ENCODE measurements around the gene POP7.

GRCh38 chr7:100752994-100753393 lies 47.1 kb downstream of the POP7 start:
- TF ChIP-seq CTCF (IDR thresholded peaks at IDR 0.05) (no peak), ZFX (IDR thresholded peaks at IDR 0.05; ENCODE audit: borderline replicate concordance) (no peak)
